SK-N-MC (cell line): Measurements from ENCODE around the gene SAP25.
A peak's percentile ranks its signal among the peaks of the same experiment; 100 is the strongest.
"Not testable (repeated sequence)": the region's sequence is repeated elsewhere in the genome, so short reads cannot be mapped to it uniquely, and the experiment has no call there.

Experiments used
- DNase-seq: peaks from one replicate; pipeline ENCODE4 v3.0.0-alpha.2; 2011; ENCODE audit warnings: low read depth, low spot score
- H3K27ac ChIP-seq: fragments of 200-600 bp; sonication (generic); 2 replicates; pipeline ENCODE4 v1.5.1; 2016; ENCODE audit warnings: mixed run types
- H3K36me3 ChIP-seq: fragments of 200-600 bp; sonication (generic); 2 replicates; pipeline ENCODE4 v1.6.1; 2017; ENCODE audit warnings: antibody characterized with exemption, low read length, mixed read lengths; ENCODE audit not compliant: insufficient read depth
- H3K4me3 ChIP-seq: fragments of 200-600 bp; sonication (generic); 2 replicates; pipeline ENCODE4 v1.5.1; 2016
- H3K9ac ChIP-seq: fragments of 200-600 bp; sonication (generic); 2 replicates; pipeline ENCODE4 v1.8.0; 2017; ENCODE audit warnings: mixed run types, mixed read lengths; ENCODE audit not compliant: insufficient read length
- H3K9me3 ChIP-seq: fragments of 200-600 bp; sonication (generic); 2 replicates; pipeline ENCODE4 v1.6.1; 2017; ENCODE audit warnings: low read depth, mild to moderate bottlenecking, antibody characterized with exemption, low read length, moderate library complexity, mixed read lengths
- EZH2 ChIP-seq: fragments of 200-600 bp; sonication (generic); IDR thresholded peaks from one replicate; pipeline ENCODE4 v1.6.1; 2017; ENCODE audit warnings: antibody characterized with exemption
- FOXP2 ChIP-seq: optimal IDR thresholded peaks from 2 replicates; pipeline ENCODE3; 2011; ENCODE audit warnings: mild to moderate bottlenecking, moderate library complexity; ENCODE audit not compliant: insufficient read depth; ENCODE audit errors: extremely low read length, control extremely low read depth
- POLR2AphosphoS5 ChIP-seq: IDR thresholded peaks from 2 replicates; pipeline ENCODE4 v1.6.1; 2012; ENCODE audit warnings: mild to moderate bottlenecking, low read depth, low read length, borderline replicate concordance

SAP25 gene

GRCh38 chr7:100540073-100540723, 33.5 kb downstream of the SAP25 start:
- Histone ChIP-seq H3K4me3 (peak overlapping the region; percentile 86), H3K9ac (no peak overlapping the region), H3K9me3 (no peaks in the 10 kb centered on the region), H3K36me3 (no peaks in the 10 kb centered on the region), H3K27ac (no peak overlapping the region)
- DNase-seq = no peak
- TF ChIP-seq EZH2 (no peak), FOXP2 (no peak), POLR2AphosphoS5 (no peak)

GRCh38 chr7:100539436-100540006, 34.2 kb downstream of the SAP25 start:
- H3K36me3 ChIP-seq = no peaks in the 10 kb centered on the region
- no peak for TF ChIP-seq FOXP2
- TF ChIP-seq POLR2AphosphoS5 = no peak
- TF ChIP-seq EZH2 = no peak
- no peak overlapping the region for H3K27ac ChIP-seq
- no peak for DNase-seq
- peak overlapping the region; percentile 48 for H3K9ac ChIP-seq
- H3K9me3 ChIP-seq = no peaks in the 10 kb centered on the region
- peak overlapping the region; percentile 86 for H3K4me3 ChIP-seq

- Histone ChIP-seq H3K36me3 (no peaks in the 10 kb centered on the region), H3K4me3 (peak within 1 kb of the TSS; percentile 86), H3K27ac (peak within 1 kb of the TSS; percentile 51; the same call in 1 of the 2 replicates), H3K9ac (peak within 1 kb of the TSS; percentile 64), H3K9me3 (no peaks in the 10 kb centered on the region)
- TF ChIP-seq EZH2 = no peak
- peak; percentile 66 for TF ChIP-seq FOXP2
- peak; percentile 31 for TF ChIP-seq POLR2AphosphoS5
- peak; percentile 94 for DNase-seq
Observed at GRCh38 chr7:100538654-100539435, 34.9 kb downstream of the SAP25 start, which contains the start of gene AGFG2. AGFG2 (plus strand) TSS chr7:100539203; CDS start chr7:100539347, 144 bp downstream.

- H3K27ac ChIP-seq = peak overlapping the region; percentile 51; the same call in 1 of the 2 replicates
- H3K4me3 ChIP-seq = peak overlapping the region; percentile 82
- H3K9ac ChIP-seq = peak overlapping the region; percentile 64
- H3K36me3 ChIP-seq = no peaks in the 10 kb centered on the region
- no peak for DNase-seq
- no peaks in the 10 kb centered on the region for H3K9me3 ChIP-seq
- TF ChIP-seq POLR2AphosphoS5 (no peak), FOXP2 (no peak), EZH2 (no peak)
Observed at GRCh38 chr7:100538348-100538653, 35.4 kb downstream of the SAP25 start.

- H3K36me3 ChIP-seq, H3K9me3 ChIP-seq, H3K27ac ChIP-seq, H3K9ac ChIP-seq, H3K4me3 ChIP-seq, DNase-seq: not testable (repeated sequence)
Observed at GRCh38 chr7:100536695-100537094, 37.0 kb downstream of the SAP25 start.

- H3K4me3 ChIP-seq, DNase-seq, H3K9me3 ChIP-seq, H3K27ac ChIP-seq, H3K36me3 ChIP-seq, H3K9ac ChIP-seq: not testable (repeated sequence)
Observed at GRCh38 chr7:100535982-100536381, 37.7 kb downstream of the SAP25 start.

GRCh38 chr7:100532165-100533022, 41.3 kb downstream of the SAP25 start:
- Histone ChIP-seq H3K9ac (no peak overlapping the region), H3K36me3 (no peaks in the 10 kb centered on the region), H3K27ac (no peak overlapping the region), H3K9me3 (no peaks in the 10 kb centered on the region), H3K4me3 (no peak overlapping the region)
- no peak for TF ChIP-seq EZH2
- TF ChIP-seq FOXP2 = no peak
- no peak for TF ChIP-seq POLR2AphosphoS5
- DNase-seq = no peak

- H3K4me3 ChIP-seq, DNase-seq, H3K9me3 ChIP-seq, H3K27ac ChIP-seq, H3K36me3 ChIP-seq, H3K9ac ChIP-seq: not testable (repeated sequence)
Observed at GRCh38 chr7:100528108-100528866, 45.4 kb downstream of the SAP25 start.

GRCh38 chr7:100523192-100523591, 50.5 kb downstream of the SAP25 start:
- H3K4me3 ChIP-seq, H3K9ac ChIP-seq, DNase-seq, H3K9me3 ChIP-seq, H3K27ac ChIP-seq, H3K36me3 ChIP-seq: not testable (repeated sequence)
